Upper lobe of left lung (tissue), 6 donors: ENCODE measurements around the gene SIM1. TPM values are rescaled to one million over a fixed set of nuclear protein-coding genes. Genes with fewer than 3 reads are reported as not detected.

Experiments
- ATAC-seq, 2 donors: fragments of 200-7000 bp; cut with Tn5 transposase; one replicate each; pipeline ENCODE4 v1.9.1; 2022; ENCODE audit warnings: mild to moderate bottlenecking in 2 of 2, moderate library complexity in 2 of 2; ENCODE audit not compliant: low FRiP score in 2 of 2
- DNase-seq, 2 donors: peaks; one replicate each; pipeline ENCODE4 v3.0.0-alpha.2; 2019 to 2020
- H3K27ac ChIP-seq, 4 donors: fragments of 200-600 bp; sonication (generic); one replicate each; pipeline ENCODE4 v1.5.1; 2016 to 2019
- H3K27me3 ChIP-seq, 4 donors: fragments of 200-600 bp; sonication (generic); one replicate each; pipeline ENCODE4 v1.5.1; 2017 to 2019
- H3K36me3 ChIP-seq, 4 donors: fragments of 200-600 bp; sonication (generic); one replicate each; pipeline ENCODE4 v1.5.1; 2016 to 2019
- H3K4me1 ChIP-seq, 4 donors: fragments of 200-600 bp; sonication (generic); one replicate each; pipeline ENCODE4 v1.5.1; 2018 to 2019
- H3K4me3 ChIP-seq, 4 donors: fragments of 200-600 bp; sonication (generic); one replicate each; pipeline ENCODE4 v1.5.1; 2017 to 2019; ENCODE audit warnings: mild to moderate bottlenecking in 2 of 4, moderate library complexity in 1 of 4
- H3K9me3 ChIP-seq, 4 donors: fragments of 200-600 bp; sonication (generic); one replicate each; pipeline ENCODE4 v1.5.1; 2018 to 2019
- EP300 ChIP-seq, 4 donors: sonication (generic); formaldehyde crosslinking; IDR thresholded peaks; one replicate each; pipeline ENCODE4 v1.5.1; 2017; ENCODE audit warnings: antibody characterized with exemption in 4 of 4, control low read depth in 2 of 4
- POLR2A ChIP-seq, 4 donors: fragments of 450-650 bp; IDR thresholded peaks; one replicate each; pipeline ENCODE4 v1.5.1; 2016 to 2017; ENCODE audit warnings: antibody characterized with exemption in 4 of 4, mild to moderate bottlenecking in 2 of 4
- POLR2AphosphoS5 ChIP-seq, 2 donors: sonication (generic); formaldehyde crosslinking; IDR thresholded peaks; one replicate each; pipeline ENCODE4 v1.5.1; 2017; ENCODE audit warnings: antibody characterized with exemption in 2 of 2
- WGBS, 2 donors: methylation state at CpG; one replicate each; pipeline ENCODE4 v1.1.5; 2017 to 2018; 5-methylcytosine and 5-hydroxymethylcytosine counted together
- total RNA-seq, 6 donors: library from RNA; depleted of rRNA in 4 of 6; stranded (reverse); fragments of >200 nt in 4 of 6; gene quantifications; one replicate each; pipeline versions ENCODE4 v1.1.0 to v1.2.1, GENCODE V29; 2016 to 2021
- TF ChIP-seq, protein P1 (sequence below), 6 experiments: fragments of 450-650 bp in 4 of 6; fragments of 200-600 bp in 2 of 6; sonication (generic) in 2 of 6; IDR thresholded peaks; one replicate each; pipeline ENCODE4 v1.5.1; 2016 to 2019; ENCODE audit warnings: antibody characterized with exemption in 6 of 6
- donor health status: DM: no; HTN: no; CAD: no; lungs with moderate emphysema.
- donor health status: DM: no; HTN: yes; CAD: no; lungs with severe emphysema.

Gene SIM1
- total RNA-seq, 6 donors from 2014 or later = not detected

DNA sequence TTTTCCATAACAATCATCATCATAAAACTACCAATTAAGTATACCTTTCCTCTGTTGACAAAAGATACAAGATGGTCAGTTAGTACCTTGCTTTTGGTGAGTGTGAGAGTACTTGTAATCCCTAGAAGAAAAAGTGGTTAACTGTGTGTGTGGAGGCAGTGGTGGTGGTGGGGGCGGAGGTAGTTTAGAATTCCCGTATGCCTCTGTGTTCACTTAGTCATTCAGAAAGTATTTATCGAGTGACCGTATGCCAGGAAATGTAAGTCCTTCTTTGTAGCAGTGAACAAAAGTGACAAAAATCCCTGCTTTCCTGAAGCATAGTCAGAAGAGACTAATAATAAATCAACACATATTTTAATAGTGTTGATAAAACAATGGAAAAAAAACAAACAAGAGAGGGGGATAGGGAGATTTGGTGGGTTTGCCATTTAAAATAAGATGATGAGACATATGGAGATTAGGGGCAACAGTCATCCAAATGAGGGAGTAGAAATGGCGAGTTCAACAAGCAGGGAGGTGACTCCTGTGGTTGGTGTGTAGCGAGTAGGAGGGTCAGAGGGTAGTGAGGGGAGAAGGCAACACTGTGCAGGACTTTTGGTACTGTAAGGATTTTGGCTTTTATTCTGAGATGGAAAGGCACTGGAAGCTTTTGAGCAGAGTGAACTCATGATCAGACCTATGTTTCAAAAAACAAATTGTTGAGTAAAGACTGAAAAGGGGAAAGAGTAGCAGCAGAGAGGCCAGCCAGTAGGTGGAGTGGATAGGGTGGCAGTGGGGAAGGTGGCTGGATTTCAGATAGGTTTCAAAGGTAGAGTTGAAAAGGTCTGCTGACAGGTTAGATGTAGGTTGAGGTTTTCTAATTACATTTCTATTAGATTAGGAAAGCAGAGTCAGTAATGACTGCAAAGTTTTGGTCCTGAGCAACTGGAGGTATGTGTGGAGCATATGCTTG, 40.3 kb upstream of the SIM1 start:
- H3K36me3 ChIP-seq = peaks cover 0 to 17% (median 6%) of the 10 kb centered on the region in 4 donors
- no peak overlapping the region for H3K4me3 ChIP-seq
- no peaks in the 10 kb centered on the region for H3K27me3 ChIP-seq
- no peak overlapping the region for H3K27ac ChIP-seq
- TF ChIP-seq POLR2AphosphoS5 (IDR thresholded peaks at IDR 0.05) (no peak), POLR2A (IDR thresholded peaks at IDR 0.05) (no peak), EP300 (IDR thresholded peaks at IDR 0.05) (no peak)
- TF ChIP-seq, protein P1, sequence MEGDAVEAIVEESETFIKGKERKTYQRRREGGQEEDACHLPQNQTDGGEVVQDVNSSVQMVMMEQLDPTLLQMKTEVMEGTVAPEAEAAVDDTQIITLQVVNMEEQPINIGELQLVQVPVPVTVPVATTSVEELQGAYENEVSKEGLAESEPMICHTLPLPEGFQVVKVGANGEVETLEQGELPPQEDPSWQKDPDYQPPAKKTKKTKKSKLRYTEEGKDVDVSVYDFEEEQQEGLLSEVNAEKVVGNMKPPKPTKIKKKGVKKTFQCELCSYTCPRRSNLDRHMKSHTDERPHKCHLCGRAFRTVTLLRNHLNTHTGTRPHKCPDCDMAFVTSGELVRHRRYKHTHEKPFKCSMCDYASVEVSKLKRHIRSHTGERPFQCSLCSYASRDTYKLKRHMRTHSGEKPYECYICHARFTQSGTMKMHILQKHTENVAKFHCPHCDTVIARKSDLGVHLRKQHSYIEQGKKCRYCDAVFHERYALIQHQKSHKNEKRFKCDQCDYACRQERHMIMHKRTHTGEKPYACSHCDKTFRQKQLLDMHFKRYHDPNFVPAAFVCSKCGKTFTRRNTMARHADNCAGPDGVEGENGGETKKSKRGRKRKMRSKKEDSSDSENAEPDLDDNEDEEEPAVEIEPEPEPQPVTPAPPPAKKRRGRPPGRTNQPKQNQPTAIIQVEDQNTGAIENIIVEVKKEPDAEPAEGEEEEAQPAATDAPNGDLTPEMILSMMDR (IDR thresholded peaks at IDR 0.05) = no peak
- WGBS, 2 donors = 70 to 72% methylated on average over 6 of the region's 6 CpGs
- H3K9me3 ChIP-seq = no peaks in the 10 kb centered on the region
- ATAC-seq (peak in 1 of 2 donors; percentile 75), DNase-seq (no peak)
- H3K4me1 ChIP-seq = no peaks in the 10 kb centered on the region

DNA sequence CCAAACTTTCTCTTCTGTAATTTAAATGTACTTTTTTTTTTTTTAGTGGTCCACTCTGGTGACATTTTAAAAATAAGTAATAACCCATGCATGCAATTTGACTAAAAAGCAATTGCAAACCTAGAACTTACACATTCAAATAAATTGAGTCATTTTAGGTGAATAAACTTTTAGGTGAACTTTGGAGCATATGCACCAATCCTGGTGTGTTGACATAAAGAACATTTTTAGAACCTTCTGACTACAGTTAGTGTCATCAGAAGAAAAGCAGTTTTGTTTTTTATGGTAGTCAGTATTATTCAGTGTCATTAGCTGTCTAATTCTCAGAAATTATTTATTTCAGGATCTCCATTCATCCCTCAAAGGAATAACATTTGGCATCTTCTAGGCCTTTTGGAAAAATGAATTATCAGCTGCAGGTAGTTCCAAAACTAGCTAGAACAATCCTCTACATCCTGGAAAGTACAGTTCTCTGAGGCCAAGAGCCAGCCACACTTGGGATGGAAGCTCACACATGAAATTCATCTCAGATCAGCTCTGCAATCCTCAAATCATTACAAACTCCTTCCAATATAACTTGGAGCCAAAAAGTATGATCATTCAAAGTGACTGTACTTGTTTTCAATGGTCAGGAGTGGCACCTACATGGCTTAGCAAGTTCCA, 38.5 kb upstream of the SIM1 start:
- no peaks in the 10 kb centered on the region for H3K27me3 ChIP-seq
- no peak for ATAC-seq

DNA sequence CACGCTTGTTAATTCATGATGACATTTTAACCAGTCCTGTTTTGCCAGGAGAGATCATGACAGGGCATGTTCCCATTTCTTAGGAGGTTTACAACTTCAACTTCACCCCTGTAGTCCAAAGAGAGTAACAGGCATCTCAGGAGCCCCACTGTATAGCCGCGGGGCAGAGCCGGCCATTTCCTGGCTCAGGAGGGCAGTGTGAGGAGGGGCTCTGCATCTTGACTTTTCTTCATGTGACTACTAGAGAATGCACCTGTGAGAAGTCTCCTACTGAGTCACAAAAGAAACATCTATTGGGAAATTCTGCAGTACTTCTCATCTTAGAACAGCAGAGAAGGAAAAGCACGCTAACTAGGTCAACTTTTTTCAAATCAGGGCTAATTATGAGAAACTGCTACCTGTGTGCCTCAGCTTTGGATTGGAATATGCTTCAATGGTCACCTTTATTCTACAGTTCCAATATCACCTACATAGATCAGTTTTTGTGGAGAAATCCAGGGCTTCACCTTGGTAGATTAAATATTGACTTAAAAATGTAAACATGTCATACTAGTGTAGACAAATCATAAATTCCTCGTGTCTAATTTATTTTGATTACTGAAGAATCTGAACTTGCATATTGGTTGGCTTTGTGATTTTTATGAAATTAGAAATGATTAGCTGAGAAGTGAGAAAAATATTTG, 28.6 kb upstream of the SIM1 start:
- no peak overlapping the region for H3K27ac ChIP-seq
- no peak for DNase-seq
- no peaks in the 10 kb centered on the region for H3K4me1 ChIP-seq
- peaks cover 0 to 3% (median 0%) of the 10 kb centered on the region in 4 donors for H3K9me3 ChIP-seq
- H3K36me3 ChIP-seq = no peaks in the 10 kb centered on the region
- H3K4me3 ChIP-seq = no peak overlapping the region
- 53 to 62% methylated on average over 6 of the region's 6 CpGs for WGBS, 2 donors
- TF ChIP-seq POLR2AphosphoS5 (IDR thresholded peaks at IDR 0.05) (no peak), POLR2A (IDR thresholded peaks at IDR 0.05) (no peak), EP300 (IDR thresholded peaks at IDR 0.05) (no peak)
- TF ChIP-seq, protein P1 (IDR thresholded peaks at IDR 0.05) = no peak
- no peak for ATAC-seq
- no peaks in the 10 kb centered on the region for H3K27me3 ChIP-seq

More for the DNA sequence above, 38.5 kb upstream of the SIM1 start:
- Histone ChIP-seq H3K4me1 (no peaks in the 10 kb centered on the region), H3K4me3 (no peak overlapping the region), H3K36me3 (no peaks in the 10 kb centered on the region), H3K9me3 (no peaks in the 10 kb centered on the region), H3K27ac (no peak overlapping the region)
- no peak for TF ChIP-seq POLR2AphosphoS5 (IDR thresholded peaks at IDR 0.05)
- TF ChIP-seq, protein P1 (IDR thresholded peaks at IDR 0.05) = no peak
- TF ChIP-seq POLR2A (IDR thresholded peaks at IDR 0.05) = no peak
- TF ChIP-seq EP300 (IDR thresholded peaks at IDR 0.05) = no peak
- DNase-seq = no peak

DNA sequence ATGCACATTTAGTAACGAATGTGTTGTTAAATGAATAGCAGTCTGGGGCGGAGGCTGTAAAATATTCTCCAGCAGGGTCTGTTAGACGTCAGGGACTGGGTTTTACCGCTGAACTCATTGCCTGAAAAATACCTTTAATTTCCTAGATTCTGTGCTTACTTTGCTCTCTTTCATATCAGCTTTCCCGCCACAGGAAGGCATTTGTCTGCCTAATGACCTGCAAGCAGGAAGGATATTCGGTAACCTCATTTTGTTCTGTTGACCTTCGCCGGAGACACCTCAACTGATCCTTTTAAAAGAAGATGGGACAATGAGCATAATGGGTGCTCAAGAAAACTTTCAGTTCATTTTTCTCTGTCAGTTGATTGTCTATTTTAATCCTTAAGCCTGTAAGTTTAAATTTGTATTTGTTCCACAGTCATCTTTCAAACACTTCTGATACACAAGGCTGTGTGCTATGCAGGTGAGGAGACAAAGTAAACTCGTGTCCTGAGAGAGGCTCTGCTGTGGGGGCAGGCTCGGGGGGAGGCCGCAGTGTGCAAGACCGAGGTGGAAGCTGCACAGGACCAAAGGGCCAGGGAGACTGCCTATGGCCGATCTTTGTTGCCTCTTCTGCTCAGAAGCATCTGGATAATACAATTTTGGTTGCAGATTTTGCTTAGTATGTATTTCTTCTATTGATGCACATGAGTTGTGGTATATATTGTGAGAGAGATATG, 27.4 kb upstream of the SIM1 start:
- no peak for DNase-seq
- no peaks in the 10 kb centered on the region for H3K4me1 ChIP-seq
- no peak overlapping the region for H3K4me3 ChIP-seq
- no peaks in the 10 kb centered on the region for H3K36me3 ChIP-seq
- 53 to 56% methylated on average over 13 of the region's 13 CpGs for WGBS, 2 donors
- no peak for ATAC-seq
- H3K9me3 ChIP-seq = peaks cover 0 to 3% (median 0%) of the 10 kb centered on the region in 4 donors
- no peaks in the 10 kb centered on the region for H3K27me3 ChIP-seq
- TF ChIP-seq, protein P1 (IDR thresholded peaks at IDR 0.05) = no peak
- no peak for TF ChIP-seq POLR2AphosphoS5 (IDR thresholded peaks at IDR 0.05)
- TF ChIP-seq EP300 (IDR thresholded peaks at IDR 0.05) = no peak
- no peak for TF ChIP-seq POLR2A (IDR thresholded peaks at IDR 0.05)
- no peak overlapping the region for H3K27ac ChIP-seq
